ELF-1 (cell line): Measurements from ENCODE around the gene SNX9.
"Not testable (repeated sequence)": the region's sequence is repeated elsewhere in the genome, so short reads cannot be mapped to it uniquely, and the experiment has no call there.

ENCODE experiments used
- DNase-seq: peaks from one replicate; pipeline ENCODE4 v3.0.0-alpha.2; 2016; ENCODE audit warnings: low read depth, low spot score

The SNX9 gene

DNA sequence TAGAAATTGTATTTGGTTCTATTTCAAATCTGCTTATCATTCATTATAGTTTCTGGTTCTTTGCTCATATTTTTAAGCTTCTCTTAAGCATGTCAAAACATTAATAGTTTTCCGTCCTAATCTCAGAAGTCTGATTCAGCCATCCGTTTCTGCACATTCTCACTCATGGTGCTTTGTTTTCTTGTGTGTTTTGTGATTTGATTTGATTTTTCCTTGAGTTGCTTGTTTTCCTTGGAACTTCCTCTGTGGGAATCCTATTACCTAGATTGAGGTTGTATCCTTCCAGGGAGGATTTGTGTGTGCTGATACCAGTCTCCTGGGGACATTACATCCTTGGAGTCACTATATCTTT, 7.9 kb downstream of the SNX9 start:
- DNase-seq, result no peak

DNA sequence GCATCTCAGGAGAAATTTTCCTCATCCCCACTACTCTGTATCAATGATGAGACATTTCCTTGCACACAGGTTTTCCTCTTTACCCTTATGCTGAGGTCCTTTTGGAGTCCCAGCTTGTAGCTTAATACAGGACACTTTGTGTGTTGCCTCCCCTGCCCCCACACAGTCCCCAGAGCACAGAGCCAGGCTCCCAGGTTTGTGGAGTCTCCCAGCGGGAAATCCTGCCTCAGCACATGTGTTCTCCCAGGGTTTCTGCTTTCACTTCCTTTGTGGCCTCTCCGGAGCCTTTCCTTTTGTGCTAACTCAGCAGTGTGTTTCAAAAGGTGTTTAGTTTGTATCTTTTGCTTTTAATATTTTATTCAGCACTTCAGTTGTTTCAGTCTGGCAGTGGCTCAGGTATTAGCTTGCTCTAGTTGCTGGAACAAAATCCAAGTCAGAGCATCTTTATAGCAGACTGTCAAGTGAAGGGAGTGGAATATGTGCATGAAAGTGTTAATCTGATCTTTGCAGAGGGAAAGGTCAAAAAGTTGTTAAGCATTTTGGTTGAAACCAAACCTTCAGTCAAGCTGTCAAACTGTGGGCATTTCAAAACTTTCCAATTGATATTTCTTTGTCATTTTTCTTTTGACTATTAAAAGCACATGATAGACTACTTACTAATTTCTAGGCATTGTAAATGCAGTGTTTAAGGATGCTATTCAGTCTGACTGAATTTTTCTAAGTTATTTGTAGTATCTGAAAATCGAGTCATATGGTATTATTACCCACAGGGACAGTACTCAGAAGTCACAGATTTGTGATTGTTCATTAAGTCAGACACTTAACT, 8.6 kb downstream of the SNX9 start:
- DNase-seq, result peak; percentile 66

DNA sequence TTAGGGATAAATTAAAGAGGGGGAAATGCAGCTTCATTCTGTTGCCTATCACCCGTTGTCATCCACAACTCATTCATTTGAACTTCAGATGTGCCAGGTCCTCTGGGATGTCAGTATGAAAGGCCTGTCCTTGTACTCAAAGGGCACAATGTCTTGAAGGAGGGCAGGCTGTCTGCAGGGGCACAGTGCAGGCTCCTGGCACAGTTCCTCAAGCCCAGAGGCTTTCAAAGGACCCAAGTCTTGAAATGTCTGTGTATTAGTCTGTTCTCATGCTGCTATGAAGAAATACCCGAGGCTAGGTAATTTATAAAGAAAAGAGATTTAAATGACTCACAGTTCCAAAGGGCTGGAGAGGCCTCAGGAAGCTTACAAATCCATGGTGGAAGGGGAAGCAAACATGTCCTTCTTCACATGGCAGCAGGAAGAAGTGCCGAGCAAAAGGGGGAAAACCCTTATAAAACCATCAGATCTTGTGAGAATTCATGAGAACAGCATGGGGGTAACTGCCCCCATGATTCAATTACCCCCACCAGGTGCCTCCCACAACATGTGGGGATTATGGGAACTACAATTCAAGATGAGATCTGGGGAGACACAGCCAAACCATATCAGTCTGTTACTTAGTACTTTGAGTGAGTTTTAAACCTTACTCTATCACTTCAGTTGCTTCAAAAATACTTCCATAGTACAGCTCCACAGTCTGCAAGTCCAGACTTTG, 9.4 kb downstream of the SNX9 start:
- no peak for DNase-seq

DNA sequence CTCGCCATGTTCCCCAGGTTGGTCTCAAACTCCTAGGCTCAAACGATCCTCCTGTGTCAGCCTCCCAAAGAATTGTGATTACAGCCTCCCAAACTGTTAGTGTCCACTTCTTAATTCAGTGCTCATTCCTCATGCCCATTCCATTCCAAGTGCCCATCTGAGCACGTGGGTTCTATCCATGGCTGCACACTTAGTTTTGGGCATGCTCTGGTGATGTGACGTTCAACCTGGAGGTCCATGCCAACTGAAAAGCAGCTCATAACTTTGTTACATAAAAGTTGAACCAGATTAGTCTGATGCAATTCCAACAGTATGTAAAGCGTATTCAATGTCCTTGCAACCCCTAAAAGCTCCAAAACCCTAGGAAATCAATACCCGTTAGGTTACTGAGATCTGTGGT, 11.5 kb downstream of the SNX9 start:
- DNase-seq, result no peak

DNA sequence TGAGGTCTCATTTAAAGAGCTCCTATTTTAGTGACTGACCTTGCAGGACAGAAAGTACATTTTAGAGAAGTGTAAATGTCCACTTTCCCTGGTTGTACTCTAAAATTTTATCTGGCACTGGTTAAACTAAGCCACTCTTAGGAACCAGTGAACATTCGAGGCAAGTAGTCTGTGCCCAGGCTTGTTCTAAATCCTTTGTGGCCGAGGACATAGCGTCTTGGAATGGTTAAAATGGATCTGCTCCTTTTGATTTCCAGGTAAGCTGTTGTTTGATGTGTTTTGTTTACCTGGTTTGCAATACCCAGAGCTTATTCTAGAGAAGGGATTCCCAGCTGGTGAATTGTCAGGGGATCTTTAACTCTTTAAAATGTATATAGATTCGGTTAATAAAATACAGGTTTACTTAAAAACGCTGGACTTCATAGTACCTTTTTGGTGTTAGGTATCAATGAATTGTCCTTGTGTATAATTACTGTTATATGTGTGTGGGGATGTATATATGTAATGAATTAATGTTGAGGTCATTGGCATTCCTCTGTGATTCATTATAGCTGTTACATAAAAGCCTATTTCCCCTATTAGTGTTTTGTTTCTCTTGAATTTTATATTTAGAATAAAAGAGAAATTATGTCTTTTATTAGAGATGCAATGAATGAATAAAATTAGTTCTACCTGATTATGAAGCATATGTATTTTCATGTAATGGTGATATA, 15.8 kb downstream of the SNX9 start:
- no peak for DNase-seq

DNA sequence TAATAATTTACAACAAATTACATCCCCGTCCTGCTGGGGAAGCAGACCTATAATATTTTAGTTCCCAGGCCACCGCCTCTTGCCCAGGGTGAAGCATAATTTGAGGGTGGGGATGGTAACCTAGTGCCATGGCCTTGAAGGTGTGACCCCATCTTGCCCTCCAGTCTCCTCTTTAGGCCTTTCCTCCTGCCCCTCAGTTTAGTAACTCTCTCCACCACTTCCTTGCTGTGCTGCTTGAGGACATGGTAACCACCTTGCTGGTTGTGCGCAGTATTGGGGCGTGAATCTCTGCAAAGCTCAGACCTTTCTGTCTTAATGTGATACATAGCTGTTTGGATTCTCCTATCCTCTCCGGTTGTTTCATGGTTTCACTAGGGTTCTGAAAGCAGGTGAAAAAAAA, 16.6 kb downstream of the SNX9 start:
- DNase-seq, result no peak

DNA sequence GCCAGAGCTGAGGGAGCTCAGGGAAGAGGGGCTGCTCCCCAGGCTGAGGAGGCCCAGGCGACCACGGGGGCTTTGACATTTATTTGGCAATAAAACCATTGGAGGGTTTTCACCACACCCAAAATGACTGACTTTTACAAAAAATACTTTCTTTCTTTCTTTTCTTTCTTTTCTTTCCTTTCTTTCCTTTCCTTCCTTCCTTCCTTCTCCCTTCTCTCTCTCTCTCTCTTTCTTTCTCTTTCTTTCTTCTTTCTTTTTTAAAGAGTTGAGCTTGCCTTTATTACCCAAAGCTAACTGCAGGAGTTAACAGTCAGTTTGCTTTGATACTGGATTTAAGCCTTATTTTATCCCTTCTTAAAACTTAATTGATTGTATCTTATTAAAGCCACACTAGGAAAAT, 17.2 kb downstream of the SNX9 start:
- no peak for DNase-seq

DNA sequence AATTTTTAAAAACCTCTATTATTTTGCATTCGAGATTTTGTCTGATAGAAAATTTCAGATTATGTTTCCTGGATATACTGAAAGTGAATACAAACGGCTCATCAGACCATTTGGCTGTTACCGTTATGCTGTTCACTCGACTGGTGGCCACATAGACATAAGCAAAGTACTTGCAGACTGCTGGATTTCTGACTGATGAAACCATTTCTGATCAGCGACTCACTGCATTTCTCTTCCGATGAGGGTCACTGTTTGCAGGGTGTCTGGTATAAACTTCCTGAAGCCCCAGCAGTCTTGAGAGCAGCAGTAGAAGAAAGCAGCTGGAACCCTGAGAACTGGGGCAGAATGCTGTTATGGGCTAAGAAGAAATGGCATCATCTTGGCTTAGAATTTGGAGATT, 17.7 kb downstream of the SNX9 start:
- no peak for DNase-seq

DNA sequence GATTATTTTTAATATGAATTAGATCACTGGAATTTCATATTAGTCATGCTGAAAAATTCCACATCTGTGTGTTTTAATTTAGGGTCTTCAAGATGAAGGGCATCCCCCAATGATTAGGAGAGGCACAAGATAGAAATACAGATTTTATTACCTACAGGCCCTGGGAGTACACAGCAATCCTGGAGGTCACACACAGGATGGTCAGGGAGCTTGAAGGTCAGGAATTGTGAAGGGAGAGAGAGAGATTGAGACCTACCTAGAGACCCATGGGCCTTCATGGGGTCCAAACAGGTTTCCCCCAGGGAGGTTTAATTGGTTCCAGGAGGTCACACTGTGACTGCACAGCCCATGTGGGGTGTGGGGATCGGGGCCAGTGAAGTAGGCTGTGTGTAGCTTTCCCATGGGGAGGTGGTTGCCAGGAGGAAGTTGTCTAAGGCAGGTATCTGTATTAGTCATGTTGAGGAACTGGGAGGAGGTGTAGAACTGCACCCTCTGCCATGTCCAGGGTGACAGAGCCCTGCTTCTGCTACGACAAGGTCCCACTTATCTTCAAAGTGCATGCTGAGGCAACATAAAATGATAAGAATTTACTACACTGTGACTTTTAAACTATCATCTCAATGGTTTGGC, 18.3 kb downstream of the SNX9 start:
- no peak for DNase-seq

DNA sequence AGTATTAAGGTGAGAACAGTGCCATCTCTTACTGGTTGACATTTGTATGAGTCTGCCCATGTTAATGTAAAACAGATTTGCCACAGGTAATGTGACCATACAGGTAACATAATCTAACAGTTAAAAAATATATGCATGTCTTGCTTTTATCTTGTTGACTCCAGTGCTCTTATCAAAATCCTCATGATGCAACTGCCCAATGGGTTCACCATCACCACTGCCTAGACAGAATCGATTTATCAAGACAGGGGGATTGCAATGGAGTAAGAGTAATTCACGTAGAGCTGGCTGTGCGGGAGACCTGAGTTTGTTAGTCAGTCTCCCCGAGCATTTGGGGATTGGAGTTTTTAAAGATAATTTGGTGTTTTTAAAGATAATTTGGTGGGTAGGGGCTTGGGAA, 19.2 kb downstream of the SNX9 start:
- DNase-seq, result no peak

DNA sequence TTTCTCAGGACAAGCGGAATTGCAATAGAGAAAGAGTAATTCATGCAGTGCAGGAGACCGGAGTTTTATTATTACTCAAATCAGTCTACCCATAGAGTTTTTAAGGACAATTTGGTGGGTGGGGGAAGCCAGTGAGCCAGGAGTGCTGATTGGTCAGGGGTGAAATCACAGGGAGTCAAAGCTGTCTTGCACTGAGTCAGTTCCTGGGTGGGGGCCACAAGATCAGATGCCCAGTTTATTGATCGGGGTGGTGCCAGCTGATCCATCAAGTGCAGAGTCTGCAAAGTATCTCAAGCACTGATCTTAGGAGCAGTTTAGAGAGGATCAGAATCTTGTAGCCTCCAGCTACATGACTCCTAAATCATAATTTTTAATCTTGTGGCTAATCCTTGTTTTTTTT, 21.1 kb downstream of the SNX9 start:
- not testable (repeated sequence) for DNase-seq

DNA sequence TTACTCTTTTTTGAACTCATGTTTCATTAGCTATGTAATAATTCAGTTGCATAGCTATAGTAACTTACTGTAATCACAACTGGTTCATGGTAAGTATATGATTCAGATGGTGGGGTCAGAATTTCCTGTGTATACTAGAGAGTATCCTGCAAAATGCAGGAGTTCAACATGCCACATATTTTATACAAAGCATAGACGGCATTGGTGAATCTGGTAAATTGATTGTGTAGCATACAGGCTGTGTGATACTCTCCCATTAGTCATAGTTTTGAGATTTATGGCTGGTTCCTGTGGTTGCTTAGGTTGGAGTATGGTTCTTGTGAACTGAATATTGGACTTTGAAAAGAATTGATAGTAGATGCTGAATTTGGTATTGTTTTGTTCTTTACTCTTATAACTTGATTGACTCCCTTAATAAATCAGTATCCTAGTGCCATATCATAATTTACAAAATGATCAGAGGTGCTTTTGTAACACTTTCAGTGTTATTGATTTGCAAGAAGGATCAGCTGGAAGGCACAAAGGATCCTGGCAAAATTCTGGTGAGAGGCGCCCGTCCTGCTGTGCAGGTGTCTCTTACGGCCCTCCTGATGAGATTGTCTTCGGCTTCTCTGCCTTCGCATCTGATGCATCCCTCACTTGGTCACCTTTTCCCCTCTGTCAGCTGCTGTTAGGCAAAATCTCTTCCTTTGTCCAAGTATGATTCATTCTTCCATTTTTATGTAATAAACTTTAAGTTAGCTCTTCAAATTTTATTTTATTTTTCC, 22.6 kb downstream of the SNX9 start:
- no peak for DNase-seq

DNA sequence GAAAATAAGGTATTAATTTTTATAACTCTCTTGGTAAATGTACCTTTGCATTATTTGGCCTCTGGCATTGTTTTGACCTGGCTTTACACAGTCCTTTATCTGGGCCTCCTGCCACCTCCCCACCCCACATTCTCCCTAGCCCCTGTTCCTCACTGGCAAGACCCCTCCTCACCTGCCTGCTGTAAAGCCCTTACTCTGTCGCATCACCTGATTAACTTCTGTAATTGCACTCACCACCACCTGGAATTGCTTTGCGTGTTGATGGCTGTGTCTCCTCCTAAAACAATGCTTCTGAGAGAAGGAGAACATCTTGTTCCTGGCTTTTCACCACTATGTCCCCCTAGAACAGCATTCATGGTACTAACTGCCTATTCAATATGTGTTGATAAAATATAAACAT, 24.8 kb downstream of the SNX9 start:
- DNase-seq, result no peak

DNA sequence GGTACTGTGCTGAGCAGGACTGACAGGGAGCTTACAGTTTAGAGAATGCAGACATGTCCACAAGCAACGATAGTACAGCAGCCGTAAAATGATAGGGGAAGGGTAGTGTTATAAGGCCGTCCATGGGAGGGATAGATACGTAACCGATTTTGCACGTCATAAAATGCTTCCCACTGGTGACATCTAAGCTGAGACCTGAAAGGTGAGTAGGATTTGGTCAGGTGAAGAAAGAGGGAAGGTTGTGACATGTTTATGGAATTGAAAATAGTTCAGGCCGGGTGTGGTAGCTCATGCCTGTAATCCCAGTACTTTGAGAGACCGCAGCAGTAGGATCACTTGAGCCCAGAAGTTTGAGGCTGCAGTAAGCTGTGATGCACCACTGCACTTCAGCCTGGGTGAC, 25.6 kb downstream of the SNX9 start:
- no peak for DNase-seq

DNA sequence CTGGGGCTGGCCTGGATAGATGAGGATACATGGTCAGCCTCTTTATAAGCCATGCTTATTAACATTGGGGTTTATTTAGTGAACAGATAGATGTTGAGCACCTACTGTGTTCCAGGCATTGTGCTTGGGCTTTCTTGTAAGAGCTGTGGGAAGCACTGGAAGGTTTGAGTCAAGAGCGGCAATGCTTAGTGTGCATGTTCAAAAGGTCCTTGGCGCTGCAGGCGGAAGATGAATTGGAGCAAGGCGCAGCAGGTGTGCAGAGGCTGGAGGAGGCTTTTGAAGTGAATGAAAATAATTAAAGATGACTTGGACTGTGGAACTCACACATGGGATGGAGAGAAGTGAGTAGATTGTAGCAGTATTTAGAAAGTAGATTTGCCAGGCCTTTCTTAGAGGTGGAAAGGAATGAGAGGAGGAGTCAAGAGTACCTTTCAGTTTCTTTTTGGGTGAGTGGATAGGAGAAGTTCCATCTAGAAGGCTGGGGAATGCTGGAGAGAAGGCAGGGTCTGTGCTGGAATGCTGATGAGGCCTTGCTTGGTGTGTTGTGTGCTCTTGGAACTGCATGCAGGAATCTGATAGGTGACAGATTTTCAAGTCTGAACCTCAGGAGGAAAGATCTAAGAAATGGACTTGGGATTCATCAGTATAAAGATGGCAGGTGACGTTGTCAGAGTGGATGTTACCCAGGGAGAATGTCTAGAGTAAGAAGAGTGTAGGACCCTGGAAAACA, 26.4 kb downstream of the SNX9 start:
- DNase-seq, result no peak

DNA sequence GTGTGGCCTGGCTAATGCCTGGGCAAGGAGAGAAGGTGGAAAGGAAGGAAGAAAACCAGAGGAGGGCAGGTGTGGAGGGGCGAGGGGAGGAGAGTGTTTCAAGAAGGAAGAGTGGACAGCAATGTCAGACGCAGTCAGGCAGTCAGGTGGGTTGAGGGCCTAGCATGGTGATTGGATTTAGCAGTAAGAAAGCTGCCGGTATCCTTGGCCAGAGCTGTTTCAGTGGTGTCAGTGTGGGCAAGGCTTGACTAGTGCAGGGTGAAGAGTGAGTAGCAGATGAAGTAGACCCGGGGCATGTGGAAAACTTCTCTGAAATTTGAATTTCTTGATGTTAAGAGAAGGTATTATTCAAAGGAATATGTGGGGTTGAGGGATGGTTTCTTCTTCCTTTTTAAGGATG, 27.0 kb downstream of the SNX9 start:
- DNase-seq, result no peak

DNA sequence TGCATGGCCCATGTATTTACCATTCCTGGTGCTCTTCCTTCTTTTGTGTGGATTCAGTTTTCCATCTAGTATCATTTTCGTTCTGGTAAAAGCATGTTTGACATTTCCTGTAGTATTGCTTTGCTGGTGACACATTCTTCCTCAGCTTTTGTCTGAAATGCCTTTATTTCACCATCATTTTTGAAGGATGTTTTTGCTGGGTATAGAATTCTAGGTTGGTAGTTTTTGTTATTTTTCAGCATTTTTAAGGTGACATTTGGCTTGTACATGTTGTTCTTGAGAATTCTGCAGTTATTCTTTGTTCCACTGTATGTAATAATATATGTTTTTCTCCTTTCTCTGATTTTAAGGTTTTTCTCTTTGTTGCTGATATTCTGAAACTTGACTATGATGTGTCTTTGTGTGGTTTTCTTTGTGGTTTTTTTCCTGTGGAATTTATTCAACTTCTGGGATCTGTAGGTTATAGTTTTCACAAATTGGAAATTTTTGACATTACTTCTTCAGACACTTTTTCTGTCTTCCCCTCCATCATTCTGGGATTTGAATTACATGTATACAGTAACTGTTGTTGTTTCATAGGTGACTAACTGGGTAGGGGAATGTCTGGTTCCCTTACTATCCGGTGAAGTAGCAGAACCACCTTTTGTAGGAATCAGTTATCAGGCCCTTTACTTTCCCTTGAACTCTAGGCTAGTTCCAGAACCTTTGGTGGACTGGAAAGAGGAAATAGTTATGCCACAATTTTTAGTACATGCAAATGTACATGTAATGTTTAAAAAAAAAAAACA, 30.2 kb downstream of the SNX9 start:
- DNase-seq, result no peak

DNA sequence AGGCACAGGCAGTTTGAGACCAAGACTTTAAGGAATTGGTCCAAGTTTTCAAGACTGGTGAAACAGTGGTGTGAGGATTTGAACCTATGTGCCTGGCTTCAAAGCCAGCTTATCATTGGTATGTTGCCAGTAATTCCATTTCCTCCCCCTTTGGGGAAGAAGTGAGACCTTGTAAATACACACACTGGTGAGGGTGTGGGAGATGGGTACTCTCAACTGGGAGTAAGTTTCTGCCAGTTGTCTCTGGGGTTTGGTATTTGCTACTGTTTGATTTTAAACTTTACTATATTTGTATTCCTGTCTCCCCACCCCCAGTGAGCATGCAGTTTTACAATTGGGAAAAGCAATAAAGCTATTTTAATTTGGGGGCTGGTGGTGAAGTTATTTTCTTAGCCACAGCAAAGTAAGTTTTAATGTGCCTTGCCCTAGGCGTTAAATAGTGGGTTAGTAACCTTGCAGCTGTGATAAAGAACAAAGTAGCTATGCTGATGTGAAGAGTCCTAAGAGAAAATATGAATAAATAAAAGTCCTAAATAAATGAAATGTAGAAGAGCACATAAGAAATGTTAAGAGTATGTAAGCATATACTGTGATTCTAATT, 31.0 kb downstream of the SNX9 start:
- no peak for DNase-seq

DNA sequence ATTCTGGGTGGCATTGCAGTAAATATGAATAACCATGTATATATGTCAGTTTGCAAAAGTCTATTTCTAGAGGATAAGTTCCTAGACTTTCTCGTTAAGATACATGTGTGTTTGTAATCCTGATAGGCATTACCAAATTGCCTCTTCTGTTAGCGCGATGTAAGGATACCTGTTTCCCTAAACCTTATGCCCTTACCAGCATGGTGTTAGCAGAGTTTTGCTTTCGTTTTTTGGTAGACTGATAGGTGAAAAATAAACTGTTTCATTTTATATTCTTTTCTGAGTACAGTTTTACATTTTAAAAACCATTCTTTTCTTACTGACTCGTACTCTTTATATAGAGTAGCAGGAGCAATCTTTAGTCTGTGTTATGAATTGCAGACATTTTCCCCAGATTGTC, 32.3 kb downstream of the SNX9 start:
- no peak for DNase-seq

DNA sequence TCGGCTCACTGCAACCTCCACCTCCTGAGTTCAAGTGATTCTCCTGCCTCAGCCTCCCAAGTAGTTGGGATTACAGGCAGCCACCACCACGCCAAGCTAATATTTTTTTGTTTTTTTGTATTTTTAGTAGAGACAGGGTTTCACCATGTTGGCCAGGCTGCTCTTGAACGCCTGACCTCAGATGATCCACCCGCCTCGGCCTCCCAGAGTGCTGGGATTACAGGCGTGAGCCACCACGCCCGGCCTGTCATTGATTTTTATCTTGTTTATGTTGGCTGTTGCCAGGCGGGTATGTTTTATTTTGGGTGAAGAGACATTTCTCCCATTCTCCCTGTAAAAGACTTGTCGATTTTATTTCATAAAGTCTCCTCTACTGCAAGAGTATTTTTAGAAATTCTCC, 32.8 kb downstream of the SNX9 start:
- not testable (repeated sequence) for DNase-seq
